Right lobe of liver (tissue), 6 donors: ENCODE results near the gene C22orf42. TPM values are rescaled to one million over a fixed set of nuclear protein-coding genes. Genes with fewer than 3 reads are reported as not detected.

Experiments used
- ATAC-seq, 4 donors: fragments of 200-7000 bp; cut with Tn5 transposase; one replicate each; pipeline ENCODE4 v1.9.1; 2020; ENCODE audit warnings: mild to moderate bottlenecking in 4 of 4, moderate library complexity in 4 of 4
- DNase-seq, 3 donors: peaks; one replicate each; pipeline ENCODE4 v3.0.0-alpha.2; 2020
- H3K27ac ChIP-seq, 3 donors: fragments of 200-600 bp; one replicate each; pipeline ENCODE4 v1.8.0; 2022
- H3K27me3 ChIP-seq, 2 donors: fragments of 200-600 bp; one replicate each; pipeline ENCODE4 v1.8.0; 2022
- H3K36me3 ChIP-seq, 4 donors: fragments of 200-600 bp; sonication (generic) in 1 of 4; one replicate each; pipeline versions ENCODE4 v1.5.1 to v1.8.0; 2017 to 2022; ENCODE audit warnings: control low read depth in 1 of 4
- H3K4me1 ChIP-seq, 4 donors: fragments of 200-600 bp; sonication (generic) in 1 of 4; one replicate each; pipeline versions ENCODE4 v1.5.1 to v1.8.0; 2017 to 2022; ENCODE audit warnings: control low read depth in 1 of 4
- H3K4me3 ChIP-seq, 3 donors: fragments of 200-600 bp; one replicate each; pipeline ENCODE4 v1.8.0; 2022
- H3K9me3 ChIP-seq, 4 donors: fragments of 200-600 bp; sonication (generic) in 1 of 4; one replicate each; pipeline versions ENCODE4 v1.5.1 to v1.8.0; 2017 to 2022; ENCODE audit warnings: control low read depth in 1 of 4
- POLR2A ChIP-seq: fragments of 450-650 bp; IDR thresholded peaks from one replicate; pipeline ENCODE4 v1.6.1; 2017; ENCODE audit warnings: antibody characterized with exemption, mild to moderate bottlenecking
- WGBS: methylation state at CpG from one replicate; pipeline ENCODE4 v1.1.6; 2018; ENCODE audit warnings: low coverage, low lambda C conversion rate; ENCODE audit not compliant: insufficient coverage; ENCODE audit errors: missing lambda C conversion rate; 5-methylcytosine and 5-hydroxymethylcytosine counted together
- intact Hi-C, 2 donors: fragments of 100-400 bp; cut with DNase I; formaldehyde crosslinking; loops; one replicate each; pipeline versions ENCODE4 v1.11.2 to v1.14.1; 2022
- long read RNA-seq: library from polyadenylated mRNA; unstranded; transcript quantifications from one replicate; pipeline ENCODE4 v2.0.0, GENCODE V29; 2019
- total RNA-seq, 6 experiments: library from RNA; depleted of rRNA in 2 of 6; stranded (reverse); fragments of >200 nt in 2 of 6; fragmentation: NEBNext Ultra II Directional in 3 of 6; extraction: Animal tissue kit (Norgen Biotek cat#: 25700) in 3 of 6; gene quantifications; one replicate each; pipeline versions ENCODE4 v1.1.0 to v1.2.4, GENCODE V29; 2016 to 2023
- TF ChIP-seq, protein P1 (sequence below), 4 donors: fragments of 200-600 bp in 3 of 4; fragments of 450-650 bp in 1 of 4; IDR thresholded peaks; one replicate each; pipeline versions ENCODE4 v1.5.1 to v1.8.0; 2016 to 2022; ENCODE audit warnings: antibody characterized with exemption in 4 of 4, mild to moderate bottlenecking in 2 of 4
- donor health status: DM: no; HTN: yes; CAD: no.
- donor health status: DM: no; HTN: no; CAD: no.
- donor health status: DM: no; HTN: no; CAD: no.
- donor health status: DM: no; HTN: yes; CAD: no.
- donor health status: DM: no; HTN: yes; CAD: no.

C22orf42 gene, protein sequence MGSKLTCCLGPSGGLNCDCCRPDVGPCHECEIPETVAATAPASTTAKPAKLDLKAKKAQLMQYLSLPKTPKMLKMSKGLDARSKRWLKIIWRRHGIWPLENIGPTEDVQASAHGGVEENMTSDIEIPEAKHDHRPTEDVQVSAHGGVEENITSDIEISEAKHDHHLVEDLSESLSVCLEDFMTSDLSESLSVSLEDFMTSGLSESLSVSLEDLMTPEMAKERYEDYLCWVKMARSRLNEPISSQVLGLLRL
- total RNA-seq = not detected
- long read RNA-seq = 0 reads

DNA sequence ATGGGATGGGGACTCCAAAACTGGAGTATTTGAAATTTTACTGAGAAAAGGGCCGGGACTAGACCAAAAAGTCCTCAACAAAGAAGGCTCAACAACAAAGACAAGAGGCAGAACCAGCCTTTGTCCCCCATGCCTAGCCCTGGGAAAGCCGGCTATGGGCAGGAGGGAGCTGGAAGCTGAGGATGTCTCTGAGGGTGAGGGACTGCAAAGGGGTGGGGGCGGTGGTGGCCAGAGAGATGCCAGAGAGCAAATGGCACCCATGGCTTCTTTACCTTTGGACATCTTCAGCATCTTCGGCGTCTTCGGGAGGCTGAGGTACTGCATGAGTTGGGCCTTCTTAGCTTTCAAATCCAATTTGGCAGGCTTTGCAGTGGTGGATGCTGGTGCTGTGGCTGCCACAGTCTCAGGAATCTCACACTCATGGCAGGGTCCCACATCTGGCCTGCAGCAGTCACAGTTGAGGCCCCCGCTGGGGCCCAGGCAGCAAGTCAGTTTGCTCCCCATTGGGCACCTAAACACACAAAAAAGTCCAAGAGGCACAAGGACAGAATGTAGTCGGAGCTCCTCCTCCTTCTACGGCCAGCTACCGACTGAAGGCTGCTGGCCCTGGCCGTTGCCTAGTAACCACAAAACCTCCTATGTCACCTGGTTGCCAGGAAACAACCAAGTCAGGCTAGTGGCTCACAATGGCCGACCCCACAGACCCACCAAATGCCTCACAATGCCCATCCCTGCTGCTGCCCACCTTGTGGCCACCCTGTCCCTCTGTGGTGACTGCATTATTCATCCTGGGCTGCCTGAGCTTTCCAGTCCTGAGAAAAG lies at the start of gene C22orf42:
Gene C22orf42, minus strand, starts transcription at position 592 of the 822 bp plus-strand sequence. Its CDS starts 88 bp downstream, at position 504.
- no peak for TF ChIP-seq POLR2A
- TF ChIP-seq, protein P1, sequence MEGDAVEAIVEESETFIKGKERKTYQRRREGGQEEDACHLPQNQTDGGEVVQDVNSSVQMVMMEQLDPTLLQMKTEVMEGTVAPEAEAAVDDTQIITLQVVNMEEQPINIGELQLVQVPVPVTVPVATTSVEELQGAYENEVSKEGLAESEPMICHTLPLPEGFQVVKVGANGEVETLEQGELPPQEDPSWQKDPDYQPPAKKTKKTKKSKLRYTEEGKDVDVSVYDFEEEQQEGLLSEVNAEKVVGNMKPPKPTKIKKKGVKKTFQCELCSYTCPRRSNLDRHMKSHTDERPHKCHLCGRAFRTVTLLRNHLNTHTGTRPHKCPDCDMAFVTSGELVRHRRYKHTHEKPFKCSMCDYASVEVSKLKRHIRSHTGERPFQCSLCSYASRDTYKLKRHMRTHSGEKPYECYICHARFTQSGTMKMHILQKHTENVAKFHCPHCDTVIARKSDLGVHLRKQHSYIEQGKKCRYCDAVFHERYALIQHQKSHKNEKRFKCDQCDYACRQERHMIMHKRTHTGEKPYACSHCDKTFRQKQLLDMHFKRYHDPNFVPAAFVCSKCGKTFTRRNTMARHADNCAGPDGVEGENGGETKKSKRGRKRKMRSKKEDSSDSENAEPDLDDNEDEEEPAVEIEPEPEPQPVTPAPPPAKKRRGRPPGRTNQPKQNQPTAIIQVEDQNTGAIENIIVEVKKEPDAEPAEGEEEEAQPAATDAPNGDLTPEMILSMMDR (IDR thresholded peaks at IDR 0.05) = no peak
- Histone ChIP-seq H3K4me3 (no peak within 1 kb of the TSS), H3K9me3 (no peaks in the 10 kb centered on the region), H3K27me3 (no peaks in the 10 kb centered on the region), H3K36me3 (no peaks in the 10 kb centered on the region), H3K4me1 (no peaks in the 10 kb centered on the region), H3K27ac (no peak within 1 kb of the TSS)
- DNase-seq = no peak
- intact Hi-C loops = no loop called here
- ATAC-seq = no peak
- 60% methylated on average over 6 of the region's 12 CpGs for WGBS

DNA sequence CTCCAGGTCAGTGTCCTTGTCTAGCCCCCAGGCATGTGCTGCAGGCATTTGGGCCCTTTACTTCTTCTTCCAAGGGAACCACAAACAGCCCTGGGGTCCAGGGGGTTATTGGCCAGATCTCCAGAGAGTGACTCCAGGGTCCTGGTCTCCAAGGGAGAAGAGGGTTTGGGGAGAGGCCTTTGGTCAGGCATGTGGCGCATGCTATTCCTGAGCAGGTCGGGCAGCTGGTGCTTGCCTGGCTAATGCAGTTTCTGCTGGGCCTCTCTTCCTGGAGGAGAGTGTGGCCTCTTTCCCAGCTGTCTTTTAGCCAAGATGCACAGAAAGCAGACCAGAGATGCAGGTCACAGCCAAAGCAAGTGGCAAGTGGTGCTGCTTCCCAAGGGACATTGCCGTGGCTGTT lies 49.6 kb upstream of the C22orf42 start:
- intact Hi-C loops = loop anchor here in 1 of 2 donors (10.0 kb wide), 1 partner anchor 56 kb away; no protein-coding TSS in a partner anchor
- WGBS = 80% methylated on average over 2 of the region's 3 CpGs
- TF ChIP-seq, protein P1 (IDR thresholded peaks at IDR 0.05) = no peak
- no peak for TF ChIP-seq POLR2A

DNA sequence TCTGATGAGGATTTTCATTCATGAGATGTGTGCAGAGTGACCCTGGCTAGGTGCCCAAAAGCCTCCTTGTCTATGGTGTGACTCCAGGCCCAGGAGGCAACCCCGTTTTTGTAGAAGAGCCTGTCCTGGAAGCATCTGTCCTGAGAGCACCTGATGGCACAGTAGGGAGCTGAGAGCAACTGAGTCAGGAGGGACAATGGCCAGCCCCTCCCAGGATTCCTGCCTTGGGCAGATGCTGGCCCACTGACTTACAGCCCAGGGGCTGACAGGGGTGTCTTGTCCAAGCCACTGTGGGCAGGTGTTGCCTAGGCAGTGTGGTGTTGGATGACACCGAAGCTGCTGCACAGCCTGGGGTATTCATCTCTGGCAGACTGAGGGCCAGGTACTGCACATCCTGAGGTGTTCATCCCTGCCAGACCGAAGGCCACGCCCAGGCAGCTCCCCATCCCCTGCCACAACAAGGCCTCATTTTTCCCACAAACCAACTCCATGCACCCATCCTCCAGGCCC lies 48.9 kb upstream of the C22orf42 start:
- intact Hi-C loops = loop anchor here in 1 of 2 donors (10.0 kb wide), 1 partner anchor 57 kb away; no protein-coding TSS in a partner anchor
- no peak overlapping the region for H3K4me3 ChIP-seq
- no peak for DNase-seq

More for the DNA sequence above, 49.6 kb upstream of the C22orf42 start:
- ATAC-seq (no peak), DNase-seq (no peak)
- Histone ChIP-seq H3K9me3 (no peaks in the 10 kb centered on the region), H3K27me3 (no peaks in the 10 kb centered on the region), H3K27ac (no peak overlapping the region), H3K4me1 (no peaks in the 10 kb centered on the region), H3K36me3 (no peaks in the 10 kb centered on the region), H3K4me3 (no peak overlapping the region)

More for the DNA sequence above, 48.9 kb upstream of the C22orf42 start:
- Histone ChIP-seq H3K27ac (no peak overlapping the region), H3K36me3 (no peaks in the 10 kb centered on the region), H3K4me1 (peaks cover 0 to under 1% (median under 1%) of the 10 kb centered on the region in 4 donors), H3K9me3 (no peaks in the 10 kb centered on the region), H3K27me3 (no peaks in the 10 kb centered on the region)
- WGBS = no CpG with 5 or more reads among the region's 4 CpGs
- TF ChIP-seq, protein P1 (IDR thresholded peaks at IDR 0.05) = no peak
- TF ChIP-seq POLR2A = no peak
- no peak for ATAC-seq
